HCT116 (cell line): ENCODE results near the gene KRT86.
"Not testable (repeated sequence)": the region's sequence is repeated elsewhere in the genome, so short reads cannot be mapped to it uniquely, and the experiment has no call there.

Source experiments
- CEBPB ChIP-seq: IDR thresholded peaks from 2 replicates; pipeline ENCODE4 v1.6.1; 2012; ENCODE audit warnings: low read depth
- EGR1 ChIP-seq: IDR thresholded peaks from 2 replicates; pipeline ENCODE4 v1.6.1; 2012; ENCODE audit warnings: low read depth
- EZH2 ChIP-seq: fragments of 200-600 bp; sonication (generic); IDR thresholded peaks from 2 replicates; pipeline ENCODE4 v1.6.1; 2017; ENCODE audit warnings: antibody characterized with exemption, mixed run types
- EZH2phosphoT487 ChIP-seq: fragments of 200-600 bp; IDR thresholded peaks from 2 replicates; pipeline ENCODE4 v1.6.1; 2018; ENCODE audit warnings: antibody characterized with exemption, borderline replicate concordance
- MAX ChIP-seq: IDR thresholded peaks from 2 replicates; pipeline ENCODE4 v1.6.1; 2012
- POLR2A ChIP-seq: IDR thresholded peaks from 2 replicates; pipeline ENCODE4 v1.7.0; 2011; ENCODE audit warnings: borderline replicate concordance; ENCODE audit not compliant: insufficient read depth, insufficient read length; ENCODE audit errors: extremely low read depth
- POLR2AphosphoS5 ChIP-seq: IDR thresholded peaks from 2 replicates; pipeline ENCODE4 v1.6.1; 2011; ENCODE audit warnings: mild to moderate bottlenecking, low read depth, low read length, moderate library complexity
- REST ChIP-seq: IDR thresholded peaks from 2 replicates; pipeline ENCODE4 v1.6.1; 2012; ENCODE audit warnings: low read depth
- TF ChIP-seq, protein P1 (sequence below), 3 experiments: fragments of 200-600 bp in 1 of 3; sonication (generic) in 1 of 3; IDR thresholded peaks in 2 of 3; conservative IDR thresholded peaks in 1 of 3; 2 replicates each; pipeline ENCODE4 v1.5.1; 2012 to 2017; ENCODE audit warnings: low read depth in 2 of 3, low read length in 2 of 3, antibody characterized with exemption in 1 of 3, borderline replicate concordance in 1 of 3, control low read depth in 1 of 3, mild to moderate bottlenecking in 1 of 3, mixed read lengths in 1 of 3, mixed run types in 1 of 3, moderate library complexity in 1 of 3; ENCODE audit not compliant: insufficient read depth in 1 of 3

DNA sequence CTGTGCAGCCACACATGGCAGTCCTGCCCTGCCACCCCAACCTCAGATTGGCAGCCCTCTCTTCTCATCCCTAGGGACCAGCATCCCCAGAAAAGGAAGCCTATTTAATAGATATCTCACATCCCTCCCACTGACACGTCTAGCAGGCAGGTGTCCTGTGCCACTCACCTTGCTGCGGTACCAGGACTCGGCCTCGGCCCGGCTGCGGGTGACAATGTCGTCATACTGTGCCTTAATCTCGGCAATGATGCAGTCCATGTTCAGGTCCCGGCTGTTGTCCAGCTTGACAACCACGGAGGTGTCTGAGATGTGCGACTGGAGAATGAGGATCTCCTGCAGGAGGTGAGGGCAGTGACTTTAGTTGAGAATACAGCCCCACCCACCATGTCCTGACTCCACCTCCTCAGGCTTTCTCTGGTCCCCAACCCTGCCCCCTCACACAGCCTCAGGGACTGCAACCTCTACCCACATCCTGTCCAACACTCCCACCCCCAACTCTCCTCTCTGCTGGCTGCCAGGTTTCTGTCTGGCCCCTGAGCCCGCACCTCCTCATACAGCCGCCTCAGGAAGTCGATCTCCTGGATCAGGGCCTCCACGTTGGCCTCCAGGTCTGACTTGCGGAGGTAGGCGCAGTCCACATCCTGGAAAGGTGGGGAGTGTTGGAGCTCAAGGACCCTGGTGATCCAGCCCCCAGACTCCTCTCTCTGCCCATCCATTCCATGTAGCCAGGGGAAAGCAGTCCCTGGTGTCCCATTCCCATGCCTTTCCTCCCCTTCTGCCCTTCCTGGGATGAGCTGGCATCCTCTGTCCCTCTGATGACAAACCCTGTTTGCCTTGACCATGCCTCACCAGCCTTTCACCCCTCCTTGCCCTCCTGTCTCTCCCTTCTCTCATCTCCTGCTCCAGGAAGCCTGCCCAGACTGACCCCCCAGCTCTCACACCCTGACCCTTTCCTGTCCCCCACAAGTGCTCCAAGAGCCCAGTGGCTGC lies 13.7 kb downstream of the KRT86 start:
- TF ChIP-seq, protein P1, sequence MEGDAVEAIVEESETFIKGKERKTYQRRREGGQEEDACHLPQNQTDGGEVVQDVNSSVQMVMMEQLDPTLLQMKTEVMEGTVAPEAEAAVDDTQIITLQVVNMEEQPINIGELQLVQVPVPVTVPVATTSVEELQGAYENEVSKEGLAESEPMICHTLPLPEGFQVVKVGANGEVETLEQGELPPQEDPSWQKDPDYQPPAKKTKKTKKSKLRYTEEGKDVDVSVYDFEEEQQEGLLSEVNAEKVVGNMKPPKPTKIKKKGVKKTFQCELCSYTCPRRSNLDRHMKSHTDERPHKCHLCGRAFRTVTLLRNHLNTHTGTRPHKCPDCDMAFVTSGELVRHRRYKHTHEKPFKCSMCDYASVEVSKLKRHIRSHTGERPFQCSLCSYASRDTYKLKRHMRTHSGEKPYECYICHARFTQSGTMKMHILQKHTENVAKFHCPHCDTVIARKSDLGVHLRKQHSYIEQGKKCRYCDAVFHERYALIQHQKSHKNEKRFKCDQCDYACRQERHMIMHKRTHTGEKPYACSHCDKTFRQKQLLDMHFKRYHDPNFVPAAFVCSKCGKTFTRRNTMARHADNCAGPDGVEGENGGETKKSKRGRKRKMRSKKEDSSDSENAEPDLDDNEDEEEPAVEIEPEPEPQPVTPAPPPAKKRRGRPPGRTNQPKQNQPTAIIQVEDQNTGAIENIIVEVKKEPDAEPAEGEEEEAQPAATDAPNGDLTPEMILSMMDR (IDR thresholded peaks at IDR 0.05 in 2 of 3, conservative IDR thresholded peaks at IDR 0.05 in 1 of 3; ENCODE audit: borderline replicate concordance in 1 of 3, insufficient read depth in 1 of 3, low read depth in 2 of 3, low read length in 2 of 3), result not testable (repeated sequence)
- not testable (repeated sequence) for TF ChIP-seq POLR2A, CEBPB, EZH2phosphoT487, EZH2, POLR2AphosphoS5, REST, EGR1, MAX
